Cerebellar cortex (tissue), 1 donor: ENCODE measurements around the gene COBLL1.
"Not testable (repeated sequence)": the region's sequence is repeated elsewhere in the genome, so short reads cannot be mapped to it uniquely, and the experiment has no call there.

Source experiments
- DNase-seq: peaks from one replicate; pipeline ENCODE4 v3.0.0-alpha.2; 2015; ENCODE audit warnings: low spot score

Gene COBLL1

DNA sequence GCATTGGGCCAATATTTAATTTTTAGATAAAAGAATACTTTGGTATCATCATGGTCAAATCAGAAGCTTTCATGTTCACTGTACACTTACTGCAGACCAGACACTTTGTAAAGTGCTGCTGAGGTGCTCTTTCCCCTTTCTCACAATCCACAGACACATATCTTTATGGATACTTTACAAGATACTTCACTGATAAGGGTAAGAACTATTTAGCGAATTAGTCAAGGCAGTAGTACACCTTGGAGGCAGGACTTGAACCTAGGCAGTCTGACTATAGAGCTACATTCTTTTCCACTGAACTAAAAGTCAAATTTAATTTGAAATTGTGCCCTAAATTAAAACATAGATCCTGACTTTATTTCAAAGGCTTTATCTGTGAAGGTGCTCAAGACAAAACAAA is 60.2 kb downstream of the COBLL1 start:
- DNase-seq = no peak

DNA sequence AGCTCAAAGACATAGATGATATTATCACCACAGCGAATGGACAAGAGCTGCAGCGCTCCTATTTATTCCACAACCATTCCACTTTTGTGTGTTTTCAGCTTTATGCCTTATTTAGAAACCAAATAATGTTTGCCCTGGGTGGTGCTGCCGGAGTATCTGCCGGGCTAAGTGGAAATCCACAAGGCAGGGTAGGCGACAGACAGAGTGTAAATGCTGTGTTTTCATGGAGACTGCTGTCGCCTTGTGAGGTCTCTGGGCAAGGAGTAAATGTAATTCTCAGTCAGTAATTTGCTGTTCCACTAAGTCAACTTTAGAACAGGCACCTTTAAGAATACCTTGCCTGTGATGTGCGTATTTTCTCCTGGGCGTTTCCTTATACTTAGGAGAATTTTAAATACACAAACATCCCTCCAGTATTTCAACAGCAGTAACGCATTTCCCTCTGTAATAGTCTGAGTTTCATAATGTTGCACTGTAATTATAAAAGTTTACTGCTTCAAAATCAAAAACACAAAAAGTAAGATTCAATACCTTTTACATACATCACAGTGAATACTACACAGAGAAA is 60.9 kb downstream of the COBLL1 start:
- DNase-seq = no peak

DNA sequence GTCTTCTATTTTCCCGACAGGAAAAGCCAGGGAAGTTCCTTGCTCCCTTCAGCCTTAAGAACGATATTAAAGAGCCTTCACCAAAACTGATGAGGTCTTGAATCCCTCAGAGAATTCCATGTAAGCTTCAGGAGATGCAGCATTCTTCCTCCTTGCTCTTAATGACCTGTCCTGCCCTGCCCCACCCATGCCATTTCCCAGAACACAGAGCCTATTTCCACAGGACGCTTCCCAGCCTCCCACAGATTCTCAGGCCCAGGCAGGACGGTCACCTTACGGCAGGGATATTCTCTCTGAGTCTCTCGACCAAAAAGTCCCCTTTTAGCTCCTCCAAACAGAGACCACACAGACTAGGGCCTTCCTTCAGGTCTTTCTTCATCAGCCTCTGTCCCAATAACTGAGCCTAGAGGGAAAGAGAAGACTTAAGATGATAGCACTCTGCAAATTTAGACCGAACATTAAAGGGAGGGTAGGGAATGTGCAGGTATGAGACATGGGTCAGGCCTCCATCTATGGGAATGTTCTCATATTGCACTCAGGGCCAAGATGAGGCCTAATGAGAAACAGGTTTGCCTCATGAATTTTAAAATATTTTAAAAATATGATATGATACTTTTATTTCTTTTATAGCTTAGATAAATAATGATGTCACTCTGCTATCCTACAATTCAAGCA is 62.1 kb downstream of the COBLL1 start:
- no peak for DNase-seq

DNA sequence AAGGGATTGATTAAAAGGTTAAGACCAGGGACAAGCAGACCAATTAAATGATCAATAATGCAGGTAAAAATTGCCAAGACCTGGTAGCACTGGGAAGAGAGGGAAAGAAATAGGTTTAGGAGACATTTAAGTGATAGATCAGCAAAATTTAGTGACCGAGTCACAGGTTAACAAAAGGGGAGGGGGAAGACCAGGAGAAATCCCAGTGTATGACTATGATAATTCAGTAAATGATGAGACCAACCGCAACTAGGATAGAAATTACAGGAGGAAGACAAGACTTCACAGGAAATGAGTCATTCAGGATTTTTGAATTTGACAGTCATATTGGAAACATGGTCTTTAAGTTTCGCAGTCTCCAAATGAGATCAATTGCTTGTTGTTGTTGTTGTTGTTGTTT is 62.9 kb downstream of the COBLL1 start:
- no peak for DNase-seq

DNA sequence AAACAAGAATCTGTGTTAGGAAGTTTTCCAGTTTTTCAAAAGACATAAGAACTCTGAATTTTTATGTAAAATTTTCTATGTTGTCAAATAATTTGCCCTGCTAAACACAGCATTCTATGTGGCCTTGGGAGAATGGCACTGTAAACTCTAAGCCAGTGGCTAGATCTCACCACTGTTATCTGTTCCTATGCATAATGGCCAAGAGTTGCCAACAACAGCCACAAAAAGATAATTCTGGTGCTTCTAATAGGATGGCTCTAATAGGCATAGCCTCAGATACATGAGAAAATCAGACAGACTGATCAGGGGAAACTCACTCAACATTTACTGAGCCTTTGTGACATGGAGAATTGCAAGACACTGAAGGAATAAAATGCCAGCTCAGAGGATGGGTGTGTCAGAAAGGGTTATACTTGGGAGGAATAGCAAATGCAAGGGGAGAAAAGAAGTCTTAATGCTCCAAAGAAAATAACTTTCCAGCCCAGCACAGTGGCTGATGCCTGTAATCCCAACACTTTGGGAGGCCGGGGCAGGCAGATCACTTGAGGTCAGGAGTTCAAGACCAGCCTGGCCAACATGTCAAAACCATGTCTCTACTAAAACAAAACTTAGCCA is 63.7 kb downstream of the COBLL1 start:
- DNase-seq = no peak

DNA sequence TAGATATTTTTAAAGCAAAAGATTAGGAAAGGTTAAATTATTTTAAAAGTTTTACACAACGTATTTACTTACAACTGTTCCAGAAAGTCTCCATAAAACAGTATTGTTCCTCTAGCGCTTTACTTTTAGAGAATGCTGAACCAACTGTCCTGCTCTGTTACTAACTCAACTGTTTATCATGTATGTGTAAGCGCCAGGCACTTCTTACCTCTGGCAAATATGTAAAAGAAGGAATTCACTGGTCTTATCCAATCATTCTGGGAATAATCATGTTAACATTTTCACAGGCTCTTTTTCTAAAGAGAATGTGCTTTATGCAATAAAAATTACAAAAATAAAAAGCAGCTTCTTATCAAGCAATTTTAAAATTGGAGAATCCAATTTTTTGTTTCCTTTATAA is 68.0 kb downstream of the COBLL1 start:
- no peak for DNase-seq

DNA sequence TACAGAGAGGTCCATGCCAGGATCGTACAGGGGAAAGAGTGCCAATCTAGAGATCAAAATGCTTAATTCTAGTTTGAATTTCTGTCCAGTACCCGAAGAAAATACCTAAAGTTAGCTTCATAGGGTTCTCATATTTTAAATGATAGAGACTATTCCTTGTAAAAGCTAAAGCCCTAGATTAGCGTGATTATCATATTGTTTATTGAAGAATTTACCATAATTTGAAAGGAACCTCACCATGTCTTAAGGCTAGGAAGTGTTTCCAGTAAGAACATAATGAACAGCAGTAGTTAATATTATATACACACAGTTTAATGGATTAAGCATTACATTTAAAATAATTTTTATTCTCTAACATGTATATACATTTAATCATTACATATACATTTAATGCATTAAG is 68.5 kb downstream of the COBLL1 start:
- no peak for DNase-seq

DNA sequence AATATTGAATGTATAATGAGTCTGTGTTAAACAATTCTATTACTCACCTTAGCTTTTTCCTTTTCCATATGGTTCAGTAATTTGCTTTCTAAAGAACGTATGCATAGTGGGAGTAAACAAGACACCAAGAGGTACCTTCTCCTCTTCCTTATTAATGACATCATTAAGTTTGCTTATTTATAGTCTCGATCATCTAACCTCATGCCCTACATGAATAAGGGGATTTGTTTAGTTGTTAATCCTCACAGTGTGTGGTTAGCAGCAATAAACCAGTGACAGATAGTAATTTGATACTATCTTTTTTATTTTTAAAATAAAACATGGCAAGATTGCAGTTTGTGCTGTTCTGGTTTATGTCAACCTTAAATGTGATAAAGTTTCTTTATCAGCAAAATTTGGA is 69.7 kb downstream of the COBLL1 start:
- DNase-seq = no peak

DNA sequence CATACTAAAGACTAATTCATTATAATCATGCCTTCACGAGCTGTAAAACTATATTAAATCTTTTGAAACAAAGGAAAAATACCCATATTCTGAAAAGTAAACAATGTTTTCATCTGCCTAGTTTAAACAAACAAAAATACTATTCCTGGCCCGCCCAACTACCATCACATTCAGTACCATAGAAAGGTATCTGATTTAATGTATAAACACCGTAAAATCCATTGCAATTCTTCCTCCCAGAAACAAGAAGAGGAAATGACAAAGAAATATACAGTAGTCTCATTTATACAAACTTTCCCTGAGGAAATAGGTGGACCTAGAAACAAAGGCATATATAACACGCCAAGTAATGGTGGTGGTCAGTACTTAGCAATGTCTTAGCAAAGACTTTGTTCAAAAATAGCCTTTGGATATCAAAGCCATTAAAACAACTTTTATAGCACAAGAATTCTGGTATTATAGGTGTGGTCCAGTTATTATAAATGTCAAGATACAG is 71.2 kb downstream of the COBLL1 start:
- DNase-seq = no peak

DNA sequence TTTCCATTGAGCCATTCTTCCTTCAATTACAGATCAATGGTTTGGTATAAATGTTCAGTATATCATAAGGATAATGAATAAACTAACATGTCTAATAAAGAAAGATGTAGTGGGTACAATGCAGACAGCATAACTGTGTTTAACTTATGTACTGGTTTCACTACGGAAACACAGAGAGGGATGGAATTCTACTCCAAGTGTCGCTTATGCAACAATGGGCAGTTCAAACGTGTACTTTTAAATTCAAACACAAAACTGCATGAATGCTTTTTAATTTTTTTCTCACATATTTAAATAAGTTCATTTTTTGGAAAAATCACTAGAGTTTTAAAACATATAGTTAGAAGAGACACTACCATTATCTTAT is 74.7 kb downstream of the COBLL1 start:
- DNase-seq = no peak

DNA sequence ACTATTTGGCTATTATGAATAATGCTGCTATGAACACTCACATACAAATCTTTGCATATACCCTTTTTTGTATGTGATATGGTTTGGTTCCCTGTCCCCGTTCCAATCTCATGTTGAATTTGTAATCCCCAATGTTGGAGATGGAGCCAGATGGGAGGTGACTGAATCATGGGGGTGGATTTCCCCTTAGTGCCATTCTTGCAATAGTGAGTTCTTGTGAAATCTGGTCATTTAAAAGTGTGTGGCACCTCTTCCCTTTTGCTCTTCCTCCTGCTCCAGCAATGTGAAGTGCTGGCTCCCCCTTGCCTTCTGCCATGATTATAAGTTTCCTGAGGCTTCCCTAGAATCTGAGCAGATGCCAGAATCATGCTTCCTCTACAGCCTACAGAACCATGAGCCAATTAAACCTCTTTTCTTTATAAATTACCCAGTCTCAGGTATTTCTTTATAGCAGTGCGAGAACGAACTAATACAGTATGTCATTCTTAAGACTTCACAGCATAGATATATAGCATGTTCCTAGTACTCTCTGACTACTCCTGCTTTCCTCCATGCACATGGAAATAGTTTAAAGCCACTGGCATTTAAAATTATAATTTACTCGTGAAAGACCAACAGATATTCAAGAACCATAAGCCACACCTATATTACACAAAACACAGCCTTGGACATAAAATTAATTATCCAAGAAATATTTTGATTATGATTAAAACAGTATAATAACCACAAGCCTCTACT is 75.2 kb downstream of the COBLL1 start:
- DNase-seq = no peak

DNA sequence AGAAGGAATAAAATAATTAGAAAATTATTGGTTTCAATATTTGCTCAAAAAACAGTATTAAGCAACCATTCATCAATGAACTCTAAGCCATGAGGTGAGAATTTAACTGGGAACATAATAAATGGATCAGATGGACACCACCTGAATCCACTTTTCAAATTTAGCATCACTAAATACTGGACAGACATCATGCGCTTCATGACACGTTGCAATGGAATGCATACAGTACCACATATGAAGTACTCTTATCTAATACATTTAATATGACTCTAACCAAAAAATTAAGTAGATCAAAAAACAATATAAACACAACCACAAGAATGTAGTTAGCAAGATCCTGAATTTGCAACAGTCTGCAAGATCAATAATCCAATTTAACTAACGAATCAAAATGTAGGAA is 76.6 kb downstream of the COBLL1 start:
- no peak for DNase-seq

DNA sequence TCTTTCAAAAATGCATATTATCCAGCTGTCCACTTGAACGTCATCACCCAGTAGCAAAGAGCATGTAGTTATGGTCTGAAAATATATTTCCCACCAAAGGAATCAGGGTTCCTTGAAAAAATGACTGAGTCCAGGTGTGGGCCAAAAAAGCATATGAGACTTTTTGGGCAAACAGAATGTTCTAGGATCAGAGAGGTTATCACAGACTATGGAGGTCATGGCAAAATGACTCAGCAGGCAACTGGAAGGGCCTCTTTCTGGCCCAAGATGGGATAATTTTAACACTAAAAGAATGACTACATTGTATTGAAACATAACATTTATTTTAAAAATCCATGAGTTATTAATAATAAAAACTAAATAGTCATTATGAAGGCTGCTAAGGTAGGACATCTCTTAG is 77.1 kb downstream of the COBLL1 start:
- DNase-seq = no peak

DNA sequence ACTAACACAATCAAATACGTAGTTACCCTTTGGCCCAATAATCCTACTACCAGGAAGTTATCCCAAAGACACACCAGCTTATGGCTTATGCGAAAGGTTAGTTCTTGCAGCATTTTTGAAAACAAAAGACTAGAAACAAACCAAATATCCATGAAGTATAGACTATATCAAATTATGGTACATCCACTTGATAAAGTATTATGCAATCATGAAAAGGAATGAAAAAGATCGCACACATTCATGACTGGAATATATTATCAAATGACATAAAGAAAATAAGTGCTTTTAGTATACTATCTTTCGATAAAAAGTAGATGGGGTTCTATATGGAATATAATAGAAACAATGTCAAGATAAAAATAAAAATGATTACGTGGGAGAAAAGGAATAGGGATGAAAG is 78.2 kb downstream of the COBLL1 start:
- no peak for DNase-seq

DNA sequence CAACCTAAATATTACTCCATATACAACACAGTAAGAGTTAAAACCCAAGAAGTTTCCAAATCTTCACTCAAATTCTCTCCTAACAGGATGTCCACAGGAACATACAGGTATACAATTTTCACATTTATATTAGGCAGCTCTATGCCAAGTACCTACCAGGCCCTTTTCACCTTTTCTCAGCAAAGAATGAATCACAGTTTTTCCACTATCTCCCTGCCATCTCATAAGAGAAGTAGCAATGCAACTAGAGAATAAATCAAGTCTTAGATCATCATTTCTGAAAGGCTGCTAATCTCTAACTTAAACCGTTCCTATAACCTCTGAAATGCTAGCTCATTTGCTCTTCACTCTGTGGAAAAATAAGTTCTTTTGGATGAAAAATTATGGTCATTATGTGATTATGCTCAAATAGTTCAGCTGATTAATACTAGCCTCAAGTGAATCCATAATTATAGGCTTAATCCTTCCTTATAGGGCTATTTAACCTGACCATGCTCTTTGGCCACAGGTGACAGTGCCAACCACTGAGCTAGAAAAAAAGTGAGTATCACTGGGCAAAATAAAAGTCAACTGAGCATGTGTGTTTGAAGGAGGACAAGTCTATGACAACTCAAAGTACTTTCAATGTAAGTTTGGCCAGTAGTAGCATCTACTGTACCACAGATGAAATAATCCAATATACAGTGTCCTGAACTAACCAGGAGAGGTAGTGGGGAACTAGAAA is 79.7 kb downstream of the COBLL1 start:
- DNase-seq = no peak

DNA sequence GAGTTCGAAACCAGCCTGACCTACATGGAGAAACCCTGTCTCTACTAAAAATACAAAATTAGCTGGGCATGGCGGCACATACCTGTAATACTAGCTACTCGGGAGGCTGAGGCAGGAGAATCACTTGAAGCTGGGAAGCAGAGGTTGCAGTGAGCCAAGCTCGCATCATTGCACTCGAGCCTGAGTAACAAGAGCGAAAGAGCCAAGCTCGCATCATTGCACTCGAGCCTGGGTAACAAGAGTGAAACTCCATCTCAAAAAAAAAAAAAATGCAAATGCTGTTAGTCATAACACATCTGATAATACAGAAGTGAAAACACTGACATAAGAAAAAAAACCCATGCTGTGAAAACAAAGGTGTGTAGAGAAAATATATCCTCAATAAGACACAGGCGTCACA is 80.4 kb downstream of the COBLL1 start:
- DNase-seq = not testable (repeated sequence)

DNA sequence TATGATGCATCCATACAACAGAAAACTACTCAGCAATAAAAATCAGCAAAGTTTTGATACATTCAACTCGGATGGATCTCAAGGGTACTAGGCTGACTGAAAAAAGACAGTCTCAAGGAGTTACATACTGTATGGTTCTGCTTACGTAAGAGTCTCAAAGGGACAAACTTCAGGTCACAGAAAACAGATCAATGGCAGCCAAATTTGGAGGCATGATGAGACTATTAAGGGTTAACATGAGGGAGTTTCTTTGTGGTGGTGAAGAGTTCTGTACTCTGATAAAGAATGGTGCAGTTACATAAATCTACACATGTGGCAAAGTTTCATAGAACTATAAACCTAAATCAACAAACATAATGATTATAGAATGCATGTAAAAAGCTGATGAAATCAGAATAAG is 81.4 kb downstream of the COBLL1 start:
- no peak for DNase-seq

DNA sequence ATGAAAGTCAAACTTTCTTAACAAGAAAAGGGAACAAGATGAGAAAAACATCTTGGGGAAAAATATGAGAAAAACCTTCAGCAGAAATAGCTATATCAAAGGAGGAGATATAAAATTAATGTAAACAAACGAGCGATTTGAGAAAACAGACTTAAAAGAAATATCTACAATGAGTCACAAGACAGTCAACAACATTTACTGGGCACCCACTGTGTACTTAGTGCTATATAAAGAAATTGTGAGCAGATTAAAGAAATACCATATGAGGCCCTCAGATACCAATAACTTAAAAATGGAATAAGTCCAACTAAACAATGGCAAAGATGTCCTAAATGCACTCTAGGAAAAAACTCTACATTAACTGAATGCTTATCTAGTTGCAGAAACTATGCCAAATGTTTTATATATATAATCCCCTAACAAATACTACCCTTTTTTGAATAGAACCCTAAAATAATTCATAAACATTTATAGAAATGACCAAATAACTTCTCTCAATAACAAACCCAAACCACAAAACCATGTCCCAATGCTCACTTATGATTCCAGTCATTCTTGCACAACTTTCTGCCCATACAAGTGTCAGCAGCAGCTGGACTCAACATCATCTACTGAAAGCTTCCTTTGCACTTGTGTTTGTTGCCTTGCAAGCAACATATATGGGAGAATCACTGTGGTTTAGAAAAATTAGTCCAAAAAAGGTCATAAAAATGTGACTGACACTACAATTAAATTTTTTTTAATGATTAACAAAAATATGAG is 83.5 kb downstream of the COBLL1 start:
- DNase-seq = no peak

DNA sequence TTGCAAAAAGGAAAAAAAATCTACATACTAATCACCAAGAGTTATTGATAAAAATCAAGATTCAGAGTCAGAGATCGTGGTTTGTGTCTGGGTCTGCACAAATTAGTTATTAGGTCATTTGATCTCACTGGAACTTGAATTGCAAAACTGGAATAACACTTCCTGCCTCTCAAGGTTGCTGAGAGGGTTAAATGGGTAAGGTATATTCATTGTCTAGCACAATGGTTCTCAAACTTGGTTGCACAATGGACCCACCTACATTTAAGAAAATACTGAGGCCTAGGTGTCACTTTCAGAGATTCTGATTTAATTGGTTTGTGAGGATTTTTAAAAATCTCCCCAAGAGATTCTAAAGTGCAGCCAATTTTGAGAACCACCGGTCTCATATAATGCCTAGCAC is 84.8 kb downstream of the COBLL1 start:
- no peak for DNase-seq

DNA sequence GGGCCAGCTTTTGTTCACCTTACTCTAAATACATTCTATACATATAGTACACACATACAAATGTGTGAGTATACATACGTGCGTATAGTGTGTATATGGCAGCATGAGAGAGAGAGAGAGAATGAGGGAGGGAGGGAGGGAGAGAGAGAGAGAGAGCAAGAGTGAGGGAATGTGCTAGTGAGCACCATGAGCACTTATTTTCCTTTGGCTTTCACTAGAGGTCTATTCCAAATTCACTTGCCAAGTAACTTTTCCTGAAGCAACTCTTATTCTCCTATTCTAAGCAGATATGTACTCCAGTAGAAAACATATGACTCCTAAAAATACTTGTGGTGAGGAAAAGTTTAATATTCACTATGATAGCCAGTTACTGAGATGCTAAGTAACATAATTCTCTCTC is 85.7 kb downstream of the COBLL1 start:
- no peak for DNase-seq
